Thyroid gland (tissue), 4 donors: ENCODE data around the gene CLDN4.

Source experiments
- POLR2A ChIP-seq, 2 donors: fragments of 450-650 bp; IDR thresholded peaks; one replicate each; pipeline ENCODE4 v1.6.1; 2017; ENCODE audit warnings: antibody characterized with exemption in 2 of 2, mild to moderate bottlenecking in 2 of 2, moderate library complexity in 1 of 2
- TF ChIP-seq, protein P1 (sequence below), 6 experiments: fragments of 200-600 bp in 3 of 6; fragments of 450-650 bp in 3 of 6; sonication (generic) in 3 of 6; IDR thresholded peaks; one replicate each; pipeline ENCODE4 v1.5.1; 2016 to 2019; ENCODE audit warnings: antibody characterized with exemption in 6 of 6, mild to moderate bottlenecking in 2 of 6, inconsistent platforms in 1 of 6, moderate library complexity in 1 of 6

- no peak for TF ChIP-seq POLR2A (IDR thresholded peaks at IDR 0.05)
- TF ChIP-seq, protein P1, sequence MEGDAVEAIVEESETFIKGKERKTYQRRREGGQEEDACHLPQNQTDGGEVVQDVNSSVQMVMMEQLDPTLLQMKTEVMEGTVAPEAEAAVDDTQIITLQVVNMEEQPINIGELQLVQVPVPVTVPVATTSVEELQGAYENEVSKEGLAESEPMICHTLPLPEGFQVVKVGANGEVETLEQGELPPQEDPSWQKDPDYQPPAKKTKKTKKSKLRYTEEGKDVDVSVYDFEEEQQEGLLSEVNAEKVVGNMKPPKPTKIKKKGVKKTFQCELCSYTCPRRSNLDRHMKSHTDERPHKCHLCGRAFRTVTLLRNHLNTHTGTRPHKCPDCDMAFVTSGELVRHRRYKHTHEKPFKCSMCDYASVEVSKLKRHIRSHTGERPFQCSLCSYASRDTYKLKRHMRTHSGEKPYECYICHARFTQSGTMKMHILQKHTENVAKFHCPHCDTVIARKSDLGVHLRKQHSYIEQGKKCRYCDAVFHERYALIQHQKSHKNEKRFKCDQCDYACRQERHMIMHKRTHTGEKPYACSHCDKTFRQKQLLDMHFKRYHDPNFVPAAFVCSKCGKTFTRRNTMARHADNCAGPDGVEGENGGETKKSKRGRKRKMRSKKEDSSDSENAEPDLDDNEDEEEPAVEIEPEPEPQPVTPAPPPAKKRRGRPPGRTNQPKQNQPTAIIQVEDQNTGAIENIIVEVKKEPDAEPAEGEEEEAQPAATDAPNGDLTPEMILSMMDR (IDR thresholded peaks at IDR 0.05) = no peak
Measured at GRCh38 chr7:73880755-73881328, 50.0 kb downstream of the CLDN4 start.
